Astrocyte (in vitro differentiated cells and primary cell): Measurements from ENCODE around the gene CADM1. TPM values are rescaled to one million over a fixed set of nuclear protein-coding genes. Genes with fewer than 3 reads are reported as not detected.

Experiments
- DNase-seq: peaks from one replicate; pipeline ENCODE4 v3.0.0-alpha.2; 2010; ENCODE audit warnings: low read depth
- FAIRE-seq: peaks from 2 replicates; lab custom pipeline; 2011; peaks lifted over from hg19 to GRCh38; lab: Jason Lieb, UNC
- H2AFZ ChIP-seq: 2 replicates; pipeline ENCODE4 v1.6.0; 2012; ENCODE audit warnings: low read depth, low read length, inconsistent platforms
- H3K27ac ChIP-seq: 2 replicates; pipeline ENCODE4 v1.5.1; 2011; ENCODE audit warnings: low read depth, low read length, inconsistent platforms
- H3K27me3 ChIP-seq: 2 replicates; pipeline ENCODE4 v1.6.0; 2011; ENCODE audit warnings: low read length, inconsistent platforms; ENCODE audit not compliant: insufficient read depth
- H3K36me3 ChIP-seq: 2 replicates; pipeline ENCODE4 v1.5.1; 2011; ENCODE audit warnings: low read length, inconsistent platforms; ENCODE audit not compliant: insufficient read depth
- H3K4me1 ChIP-seq: 2 replicates; pipeline ENCODE4 v1.5.1; 2011; ENCODE audit warnings: low read length, inconsistent platforms; ENCODE audit not compliant: insufficient read depth
- H3K4me2 ChIP-seq: 2 replicates; pipeline ENCODE4 v1.6.0; 2012; ENCODE audit warnings: low read length, inconsistent platforms
- H3K4me3 ChIP-seq: 2 replicates; pipeline ENCODE4 v1.5.1; 2011; ENCODE audit warnings: low read depth, mild to moderate bottlenecking, low read length, inconsistent platforms; ENCODE audit not compliant: insufficient read depth
- H3K79me2 ChIP-seq: 2 replicates; pipeline ENCODE4 v1.6.0; 2012; ENCODE audit warnings: mild to moderate bottlenecking, low read length, inconsistent platforms; ENCODE audit not compliant: insufficient read depth
- H3K9ac ChIP-seq: 2 replicates; pipeline ENCODE4 v1.6.0; 2012; ENCODE audit warnings: mild to moderate bottlenecking, low read length, inconsistent platforms
- H3K9me3 ChIP-seq: 2 replicates; pipeline ENCODE4 v1.5.1; 2012; ENCODE audit warnings: low read depth, mild to moderate bottlenecking, low read length, inconsistent platforms; ENCODE audit not compliant: insufficient read depth
- H4K20me1 ChIP-seq: 2 replicates; pipeline ENCODE4 v1.6.0; 2012; ENCODE audit warnings: low read length, inconsistent platforms; ENCODE audit not compliant: insufficient read depth
- H3K27ac Mint-ChIP-seq: one replicate; pipeline ENCODE4 v1.8.0; 2021; ENCODE audit warnings: mild to moderate bottlenecking, mixed read lengths; ENCODE audit not compliant: unreplicated experiment
- H3K27me3 Mint-ChIP-seq: one replicate; pipeline ENCODE4 v1.8.0; 2021; ENCODE audit warnings: low read depth, mixed read lengths; ENCODE audit not compliant: unreplicated experiment
- H3K36me3 Mint-ChIP-seq: one replicate; pipeline ENCODE4 v1.8.0; 2021; ENCODE audit warnings: low read depth, mixed read lengths; ENCODE audit not compliant: unreplicated experiment
- H3K4me1 Mint-ChIP-seq: one replicate; pipeline ENCODE4 v1.8.0; 2021; ENCODE audit warnings: low read depth, mixed read lengths; ENCODE audit not compliant: unreplicated experiment
- H3K4me3 Mint-ChIP-seq: one replicate; pipeline ENCODE4 v1.8.0; 2021; ENCODE audit warnings: mild to moderate bottlenecking, moderate library complexity, mixed read lengths; ENCODE audit not compliant: unreplicated experiment
- H3K9me3 Mint-ChIP-seq: one replicate; pipeline ENCODE4 v1.8.0; 2021; ENCODE audit warnings: mild to moderate bottlenecking, mixed read lengths; ENCODE audit not compliant: unreplicated experiment
- EZH2 ChIP-seq: IDR thresholded peaks from 2 replicates; pipeline ENCODE4 v1.6.1; 2012; ENCODE audit warnings: mild to moderate bottlenecking, low read length, inconsistent platforms; ENCODE audit not compliant: insufficient read depth
- total RNA-seq: library from RNA; stranded (reverse); gene quantifications from 2 replicates; pipeline ENCODE4 v1.2.1, GENCODE V29; 2021
- TF ChIP-seq, protein P1 (sequence below): IDR thresholded peaks from 2 replicates; pipeline ENCODE4 v1.5.1; 2011; ENCODE audit warnings: low read depth, mild to moderate bottlenecking, inconsistent platforms, low read length, moderate library complexity; ENCODE audit not compliant: insufficient read depth

Gene CADM1
- total RNA-seq, 1 donor from 2014 or later = 414 TPM

DNA sequence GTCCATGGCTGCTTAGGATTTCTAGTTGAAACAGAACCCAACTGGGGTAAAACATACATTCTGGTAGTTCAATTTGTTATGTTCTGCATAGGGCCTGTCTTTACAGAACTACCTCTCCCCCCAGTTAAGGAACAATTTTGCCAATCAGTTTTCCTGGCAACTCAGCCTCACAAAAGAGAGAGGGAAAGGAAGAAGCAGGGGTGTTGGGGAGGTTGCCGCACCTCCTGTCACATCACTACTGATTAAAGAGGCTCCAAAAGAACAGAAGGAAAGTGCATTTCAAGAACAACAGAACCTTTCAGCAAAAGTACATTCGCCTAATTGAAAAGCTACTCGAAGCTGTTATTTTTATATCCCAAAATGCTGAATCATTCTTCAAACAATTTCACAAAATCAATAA is 217.6 kb downstream of the CADM1 start:
- Mint-ChIP-seq H3K27ac (no peak overlapping the region), H3K9me3 (no peaks in the 10 kb centered on the region), H3K36me3 (no peaks in the 10 kb centered on the region), H3K27me3 (no peaks in the 10 kb centered on the region), H3K4me3 (no peak overlapping the region), H3K4me1 (peaks cover 54% of the 10 kb centered on the region)
- no peak for DNase-seq
- Histone ChIP-seq H2AFZ (no peak overlapping the region), H3K9ac (no peak overlapping the region), H3K79me2 (no peaks in the 10 kb centered on the region), H3K27me3 (no peaks in the 10 kb centered on the region), H3K27ac (no peak overlapping the region), H3K4me3 (no peak overlapping the region), H3K4me2 (no peak overlapping the region), H3K36me3 (no peaks in the 10 kb centered on the region), H3K4me1 (peaks cover 11% of the 10 kb centered on the region), H4K20me1 (no peaks in the 10 kb centered on the region), H3K9me3 (no peaks in the 10 kb centered on the region)
- TF ChIP-seq EZH2 = no peak
- TF ChIP-seq, protein P1, sequence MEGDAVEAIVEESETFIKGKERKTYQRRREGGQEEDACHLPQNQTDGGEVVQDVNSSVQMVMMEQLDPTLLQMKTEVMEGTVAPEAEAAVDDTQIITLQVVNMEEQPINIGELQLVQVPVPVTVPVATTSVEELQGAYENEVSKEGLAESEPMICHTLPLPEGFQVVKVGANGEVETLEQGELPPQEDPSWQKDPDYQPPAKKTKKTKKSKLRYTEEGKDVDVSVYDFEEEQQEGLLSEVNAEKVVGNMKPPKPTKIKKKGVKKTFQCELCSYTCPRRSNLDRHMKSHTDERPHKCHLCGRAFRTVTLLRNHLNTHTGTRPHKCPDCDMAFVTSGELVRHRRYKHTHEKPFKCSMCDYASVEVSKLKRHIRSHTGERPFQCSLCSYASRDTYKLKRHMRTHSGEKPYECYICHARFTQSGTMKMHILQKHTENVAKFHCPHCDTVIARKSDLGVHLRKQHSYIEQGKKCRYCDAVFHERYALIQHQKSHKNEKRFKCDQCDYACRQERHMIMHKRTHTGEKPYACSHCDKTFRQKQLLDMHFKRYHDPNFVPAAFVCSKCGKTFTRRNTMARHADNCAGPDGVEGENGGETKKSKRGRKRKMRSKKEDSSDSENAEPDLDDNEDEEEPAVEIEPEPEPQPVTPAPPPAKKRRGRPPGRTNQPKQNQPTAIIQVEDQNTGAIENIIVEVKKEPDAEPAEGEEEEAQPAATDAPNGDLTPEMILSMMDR = no peak
- FAIRE-seq = no peak

DNA sequence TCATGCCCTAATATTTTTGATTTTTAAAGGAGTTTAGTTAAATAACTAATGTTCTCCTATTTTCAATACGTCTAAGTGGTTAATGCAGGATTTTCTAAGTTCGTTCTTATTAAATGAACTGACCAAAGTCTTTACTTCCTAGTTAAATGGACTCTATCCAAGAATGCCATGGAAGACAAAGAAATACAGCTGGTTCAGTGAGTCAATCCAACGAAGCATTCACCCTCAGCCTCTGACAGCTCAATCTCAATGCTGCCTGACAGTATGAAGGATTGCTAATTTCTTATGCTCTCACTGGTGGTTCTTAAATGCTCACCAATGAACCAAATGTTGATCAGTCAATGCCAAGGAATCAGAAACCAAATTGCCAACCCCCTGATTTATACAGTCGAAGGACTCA is 219.4 kb downstream of the CADM1 start:
- H4K20me1 ChIP-seq = no peaks in the 10 kb centered on the region
- H3K36me3 Mint-ChIP-seq = no peaks in the 10 kb centered on the region
- H3K27me3 Mint-ChIP-seq = no peaks in the 10 kb centered on the region
- no peaks in the 10 kb centered on the region for H3K79me2 ChIP-seq
- H3K4me2 ChIP-seq = peak overlapping the region; percentile 27
- no peaks in the 10 kb centered on the region for H3K36me3 ChIP-seq
- peak; percentile 87 for DNase-seq
- no peak for FAIRE-seq
- H3K27ac Mint-ChIP-seq = peak overlapping the region; percentile 64
- no peak overlapping the region for H2AFZ ChIP-seq
- no peak overlapping the region for H3K4me3 Mint-ChIP-seq
- no peaks in the 10 kb centered on the region for H3K9me3 Mint-ChIP-seq
- H3K4me3 ChIP-seq = no peak overlapping the region
- no peak overlapping the region for H3K9ac ChIP-seq
- H3K4me1 ChIP-seq = peaks cover 20% of the 10 kb centered on the region
- no peaks in the 10 kb centered on the region for H3K9me3 ChIP-seq
- no peaks in the 10 kb centered on the region for H3K27me3 ChIP-seq
- H3K4me1 Mint-ChIP-seq = peaks cover 51% of the 10 kb centered on the region
- H3K27ac ChIP-seq = no peak overlapping the region
- no peak for TF ChIP-seq EZH2
- TF ChIP-seq, protein P1 = no peak

DNA sequence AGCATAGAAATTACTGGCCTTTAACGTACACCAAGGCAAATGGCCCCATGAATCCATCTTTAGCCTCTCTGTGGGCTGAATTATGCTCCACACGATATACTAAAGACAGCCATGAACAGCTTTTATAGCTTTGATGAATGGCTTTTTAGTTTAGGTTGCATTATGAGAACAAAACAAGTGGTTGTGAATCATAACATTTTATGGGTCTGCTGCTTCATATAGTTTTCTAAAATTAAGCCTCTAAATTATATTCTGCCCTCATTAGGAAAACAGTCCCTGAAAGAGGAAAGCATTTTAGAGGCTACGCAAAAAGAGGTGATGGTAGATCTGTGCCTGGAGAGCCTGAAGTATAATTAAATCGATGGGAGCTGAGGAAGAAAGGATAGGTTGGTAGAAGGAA is 221.3 kb downstream of the CADM1 start:
- H3K4me2 ChIP-seq = no peak overlapping the region
- H4K20me1 ChIP-seq = no peaks in the 10 kb centered on the region
- H3K9ac ChIP-seq = no peak overlapping the region
- no peaks in the 10 kb centered on the region for H3K9me3 Mint-ChIP-seq
- H3K36me3 ChIP-seq = no peaks in the 10 kb centered on the region
- H3K4me1 Mint-ChIP-seq = peaks cover 55% of the 10 kb centered on the region
- no peak overlapping the region for H3K4me3 Mint-ChIP-seq
- no peaks in the 10 kb centered on the region for H3K9me3 ChIP-seq
- no peaks in the 10 kb centered on the region for H3K27me3 ChIP-seq
- FAIRE-seq (no peak), DNase-seq (no peak)
- no peaks in the 10 kb centered on the region for H3K79me2 ChIP-seq
- no peak overlapping the region for H3K27ac ChIP-seq
- no peak overlapping the region for H3K27ac Mint-ChIP-seq
- no peak overlapping the region for H2AFZ ChIP-seq
- no peaks in the 10 kb centered on the region for H3K27me3 Mint-ChIP-seq
- H3K4me3 ChIP-seq = no peak overlapping the region
- peaks cover 23% of the 10 kb centered on the region for H3K4me1 ChIP-seq
- TF ChIP-seq, protein P1 = no peak
- TF ChIP-seq EZH2 = no peak
- H3K36me3 Mint-ChIP-seq = peaks cover 1% of the 10 kb centered on the region
